ENCODE data around the gene ZCRB1. TPM values are rescaled to one million over a fixed set of nuclear protein-coding genes. Genes with fewer than 3 reads are reported as not detected.

Gene ZCRB1
- polyA plus RNA-seq, 1 experiment, result 65.5 TPM

DNA sequence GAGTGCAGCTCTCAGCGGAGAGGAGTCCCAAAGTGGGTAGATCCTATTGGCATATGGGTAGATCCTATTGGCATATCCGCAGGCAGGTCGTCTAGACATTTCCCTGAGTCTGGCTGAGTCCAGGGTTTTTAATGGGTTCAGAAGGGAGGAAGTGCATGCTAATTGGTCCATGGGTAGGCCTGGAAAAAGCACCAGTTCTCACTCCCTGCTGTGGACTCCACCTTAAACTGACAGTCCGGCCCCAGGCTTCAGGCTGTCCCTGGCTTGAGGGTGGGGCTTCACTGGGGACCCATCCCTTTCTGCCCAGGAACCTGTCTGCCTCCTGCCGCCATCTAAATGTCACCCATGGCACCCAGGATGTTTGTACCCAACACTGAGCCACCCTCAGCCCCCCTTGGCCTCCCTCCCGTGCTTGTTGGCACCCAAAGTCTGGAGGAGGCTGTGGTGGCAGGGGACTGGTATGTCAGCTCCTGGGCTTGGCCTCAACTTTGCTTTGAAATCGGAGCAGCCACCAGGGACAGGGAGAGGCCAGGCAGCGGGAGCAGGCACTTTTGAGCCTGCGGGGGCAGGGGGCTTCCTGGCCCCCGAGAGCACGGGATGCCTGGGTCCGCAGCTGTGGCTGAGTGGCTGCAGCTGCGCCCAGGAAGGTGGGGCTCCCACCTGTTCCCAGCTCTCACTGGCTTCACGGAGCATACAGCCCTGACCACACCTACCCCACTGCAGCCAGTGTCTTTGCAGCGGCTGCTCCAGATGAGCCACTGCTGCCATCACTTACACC is 58.3 kb downstream of the ZCRB1 start:
- CTCF ChIA-PET, result interaction anchor here (0.9 kb wide), 1 partner anchor 16 kb away, joined by 3 read pairs; no protein-coding TSS in a partner anchor
- Histone ChIP-seq H3K36me3 (ENCODE audit: control insufficient read depth, insufficient read depth, low read length) (no peaks in the 10 kb centered on the region), H3K27me3 (ENCODE audit: control insufficient read depth, insufficient read depth, low read length) (no peaks in the 10 kb centered on the region), H3K4me3 (ENCODE audit: low read depth, low read length) (no peak overlapping the region)
- POLR2A ChIA-PET, result no interaction called here
- no peak for DNase-seq (ENCODE audit: low read depth)
- TF ChIP-seq, protein P1, sequence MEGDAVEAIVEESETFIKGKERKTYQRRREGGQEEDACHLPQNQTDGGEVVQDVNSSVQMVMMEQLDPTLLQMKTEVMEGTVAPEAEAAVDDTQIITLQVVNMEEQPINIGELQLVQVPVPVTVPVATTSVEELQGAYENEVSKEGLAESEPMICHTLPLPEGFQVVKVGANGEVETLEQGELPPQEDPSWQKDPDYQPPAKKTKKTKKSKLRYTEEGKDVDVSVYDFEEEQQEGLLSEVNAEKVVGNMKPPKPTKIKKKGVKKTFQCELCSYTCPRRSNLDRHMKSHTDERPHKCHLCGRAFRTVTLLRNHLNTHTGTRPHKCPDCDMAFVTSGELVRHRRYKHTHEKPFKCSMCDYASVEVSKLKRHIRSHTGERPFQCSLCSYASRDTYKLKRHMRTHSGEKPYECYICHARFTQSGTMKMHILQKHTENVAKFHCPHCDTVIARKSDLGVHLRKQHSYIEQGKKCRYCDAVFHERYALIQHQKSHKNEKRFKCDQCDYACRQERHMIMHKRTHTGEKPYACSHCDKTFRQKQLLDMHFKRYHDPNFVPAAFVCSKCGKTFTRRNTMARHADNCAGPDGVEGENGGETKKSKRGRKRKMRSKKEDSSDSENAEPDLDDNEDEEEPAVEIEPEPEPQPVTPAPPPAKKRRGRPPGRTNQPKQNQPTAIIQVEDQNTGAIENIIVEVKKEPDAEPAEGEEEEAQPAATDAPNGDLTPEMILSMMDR (IDR thresholded peaks at IDR 0.05; ENCODE audit: insufficient read depth, low read depth, low read length), result no peak

DNA sequence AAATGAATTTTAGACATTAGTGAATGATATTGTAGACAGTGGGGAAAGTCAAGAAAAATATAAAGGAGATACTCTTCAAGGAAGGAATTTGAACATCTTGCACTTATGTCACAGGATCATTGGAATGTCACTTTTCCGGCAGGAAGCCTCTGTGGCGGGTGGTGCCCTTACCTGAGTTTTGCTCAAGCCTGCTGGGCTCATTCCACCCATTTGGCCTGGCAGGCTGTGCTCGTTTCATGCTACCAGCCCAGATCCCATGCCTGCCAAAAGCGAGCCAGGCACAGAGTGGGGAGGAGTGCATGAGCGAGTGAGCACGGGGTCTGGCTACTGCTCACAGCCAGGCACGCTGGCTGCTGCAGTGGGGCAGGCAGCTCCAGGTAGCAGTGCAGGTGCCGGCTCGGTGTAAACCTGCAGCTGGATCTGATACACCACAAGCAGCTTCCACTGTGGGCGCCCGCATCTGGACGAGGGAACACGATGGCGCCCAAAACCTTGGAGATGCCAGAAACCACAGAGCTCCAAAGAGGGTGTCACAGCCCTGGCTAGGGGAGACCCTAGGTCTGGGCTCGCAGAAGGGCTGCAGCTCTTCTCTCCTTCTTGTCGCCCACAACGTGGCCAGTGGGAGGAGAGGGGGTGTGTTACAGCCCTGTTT is 59.2 kb downstream of the ZCRB1 start:
- ChIA-PET POLR2A (no interaction called here), CTCF (interaction anchor here (0.9 kb wide), 1 partner anchor 17 kb away, joined by 3 read pairs; no protein-coding TSS in a partner anchor)
- H3K4me3 ChIP-seq (ENCODE audit: low read depth, low read length), result no peak overlapping the region
- TF ChIP-seq, protein P1 (IDR thresholded peaks at IDR 0.05; ENCODE audit: insufficient read depth, low read depth, low read length), result no peak
- no peak for DNase-seq (ENCODE audit: low read depth)
- no peaks in the 10 kb centered on the region for H3K27me3 ChIP-seq (ENCODE audit: control insufficient read depth, insufficient read depth, low read length)
- no peaks in the 10 kb centered on the region for H3K36me3 ChIP-seq (ENCODE audit: control insufficient read depth, insufficient read depth, low read length)

DNA sequence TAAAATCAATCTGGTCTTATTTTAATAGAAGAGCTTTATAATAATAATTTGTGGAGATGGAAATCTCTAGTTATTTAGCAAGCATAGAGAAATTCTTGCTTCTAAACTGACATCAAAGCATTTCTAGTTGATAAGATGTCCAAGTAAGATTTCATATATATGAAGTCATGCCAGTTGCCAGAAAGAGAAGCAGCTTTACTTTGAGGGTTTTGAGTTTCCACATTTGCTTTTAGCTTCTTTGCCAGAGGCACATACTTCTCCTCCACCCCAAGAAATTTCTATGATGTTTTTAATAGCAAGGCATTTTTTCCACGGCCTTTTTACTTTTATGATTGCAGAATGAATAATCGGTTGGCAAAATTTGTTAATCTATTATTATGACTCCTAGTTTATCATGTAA is 63.6 kb downstream of the ZCRB1 start:
- H3K4me3 ChIP-seq (ENCODE audit: low read depth, low read length), result no peak overlapping the region
- no peaks in the 10 kb centered on the region for H3K27me3 ChIP-seq (ENCODE audit: control insufficient read depth, insufficient read depth, low read length)
- H3K36me3 ChIP-seq (ENCODE audit: control insufficient read depth, insufficient read depth, low read length), result no peaks in the 10 kb centered on the region
- POLR2A ChIA-PET, result no interaction called here
- TF ChIP-seq, protein P1 (IDR thresholded peaks at IDR 0.05; ENCODE audit: insufficient read depth, low read depth, low read length), result no peak
- CTCF ChIA-PET, result interaction anchor here (1.4 kb wide), 1 partner anchor 10 kb away, joined by 3 read pairs; no protein-coding TSS in a partner anchor
- no peak for DNase-seq (ENCODE audit: low read depth)

Small RNA genes lying within 50 kb of the gene (small RNA-seq; reads per million reads assigned to genes)
- gene MIR7851 (ENCODE audit: insufficient read length, low read depth, low replicate concordance), result not detected
- gene RF00090 (ENCODE audit: insufficient read length, low read depth, low replicate concordance), result not detected

Other genes starting within 250 kb of the ZCRB1 start
- 3.8 and 8.5 TPM in 2 replicates for gene GXYLT1, start 181.2 kb downstream of the ZCRB1 start, polyA plus RNA-seq (2011; rRNA removed)
- gene YAF2, start 87.8 kb downstream of the ZCRB1 start, polyA plus RNA-seq (2011; rRNA removed), result 10.0 and 16.0 TPM in 2 replicates
- 29.1 and 60.6 TPM in 2 replicates for gene PPHLN1, start 73 bp upstream of the ZCRB1 start, polyA plus RNA-seq (2011; rRNA removed)